ENCODE measurements around the gene CYP4B1. TPM values are rescaled to one million over a fixed set of nuclear protein-coding genes. Genes with fewer than 3 reads are reported as not detected.
"Not testable (repeated sequence)": the region's sequence is repeated elsewhere in the genome, so short reads cannot be mapped to it uniquely, and the experiment has no call there.

CYP4B1 gene
- total RNA-seq, 2 donors from 2014 or later: not detected

GRCh38 chr1:46835469-46835868 lies 36.6 kb downstream of the CYP4B1 start:
- H3K27me3 Mint-ChIP-seq: peaks cover 15 to 40% of the 10 kb centered on the region in 2 donors
- H3K4me1 Mint-ChIP-seq (ENCODE audit: low read depth in 2 of 2); H3K27ac Mint-ChIP-seq; DNase-seq (ENCODE audit: low spot score); H3K9me3 Mint-ChIP-seq; H3K36me3 Mint-ChIP-seq; ATAC-seq; H3K4me3 Mint-ChIP-seq: not testable (repeated sequence)

- H3K4me3 Mint-ChIP-seq; H3K9me3 Mint-ChIP-seq; DNase-seq (ENCODE audit: low spot score); ATAC-seq; H3K27ac Mint-ChIP-seq; H3K36me3 Mint-ChIP-seq; H3K4me1 Mint-ChIP-seq (ENCODE audit: low read depth in 2 of 2): not testable (repeated sequence)
- peaks cover 29 to 50% of the 10 kb centered on the region in 2 donors for H3K27me3 Mint-ChIP-seq
Measured at GRCh38 chr1:46846386-46846785, 47.5 kb downstream of the CYP4B1 start.

- H3K36me3 Mint-ChIP-seq; ATAC-seq; H3K27ac Mint-ChIP-seq; H3K4me3 Mint-ChIP-seq; H3K4me1 Mint-ChIP-seq (ENCODE audit: low read depth in 2 of 2); DNase-seq (ENCODE audit: low spot score); H3K9me3 Mint-ChIP-seq: not testable (repeated sequence)
- peaks cover 22 to 52% of the 10 kb centered on the region in 2 donors for H3K27me3 Mint-ChIP-seq
Measured at GRCh38 chr1:46857660-46858065, 58.8 kb downstream of the CYP4B1 start.

- Mint-ChIP-seq H3K27me3 (peaks cover 22 to 64% of the 10 kb centered on the region in 2 donors), H3K27ac (no peak overlapping the region), H3K4me1 (ENCODE audit: low read depth in 2 of 2) (peaks cover 3 to 4% of the 10 kb centered on the region in 2 donors), H3K9me3 (peaks cover 4% of the 10 kb centered on the region), H3K4me3 (no peak overlapping the region), H3K36me3 (peaks cover 16% of the 10 kb centered on the region)
- no peak for DNase-seq (ENCODE audit: low spot score)
- ATAC-seq: no peak
Measured at GRCh38 chr1:46862348-46862747, 63.5 kb downstream of the CYP4B1 start.

Other genes starting within 250 kb of the CYP4B1 start
- not detected for gene KNCN, start 247.4 kb upstream of the CYP4B1 start, total RNA-seq
- gene MKNK1, start 194.8 kb upstream of the CYP4B1 start, total RNA-seq: 10 to 100 TPM; 63.7 to 89.9 TPM
- 10 to 100 TPM; 12.3 to 20.7 TPM for gene MOB3C, start 182.2 kb upstream of the CYP4B1 start, total RNA-seq
- 10 to 100 TPM; 34.1 to 40.9 TPM for gene ATPAF1, start 130.7 kb upstream of the CYP4B1 start, total RNA-seq
- gene TEX38, start 127.2 kb upstream of the CYP4B1 start, total RNA-seq: under 1 TPM in 1 of 2 donors, not detected in 1; 0.59 TPM
- gene EFCAB14, start 79.9 kb upstream of the CYP4B1 start, total RNA-seq: 10 to 100 TPM; 64.2 to 78.4 TPM
- gene CYP4A11, start 142.4 kb downstream of the CYP4B1 start, total RNA-seq: not detected
- not detected for gene CYP4X1, start 224.6 kb downstream of the CYP4B1 start, total RNA-seq

Data from natural killer cell treated with Interleukin-12 subunit alpha and Interleukin-12 subunit beta and Interleukin-15 and Interleukin-18, amount 100 ng/mL, for 72 hours (primary cell).